ENCODE data around the gene TRAPPC10. TPM values are rescaled to one million over a fixed set of nuclear protein-coding genes. Genes with fewer than 3 reads are reported as not detected.

TRAPPC10 gene
- total RNA-seq, 1 experiment from 2014 or later, result 31.5 TPM

GRCh38 chr21:43985690-43986251, 26.3 kb upstream of the TRAPPC10 start:
- Histone ChIP-seq H4K20me1 (ENCODE audit: insufficient read depth) (no peaks in the 10 kb centered on the region), H3K27ac (ENCODE audit: low read depth, low read length) (no peak overlapping the region), H3K9ac (ENCODE audit: low read length) (no peak overlapping the region), H3K4me1 (ENCODE audit: control insufficient read depth in 1 of 2, insufficient read depth in 2 of 2, low read length in 2 of 2) (no peaks in the 10 kb centered on the region), H3K4me3 (replicated peaks in 1 of 2; ENCODE audit: low read depth in 1 of 2, low read length in 2 of 2) (no peak overlapping the region), H2AFZ (ENCODE audit: low read depth, low read length, poor library complexity, severe bottlenecking) (no peak overlapping the region), H3K27me3 (ENCODE audit: insufficient read depth, low read length) (no peaks in the 10 kb centered on the region), H3K9me2 (ENCODE audit: insufficient read depth) (no peaks in the 10 kb centered on the region), H3K36me3 (ENCODE audit: control insufficient read depth in 1 of 2, insufficient read depth in 2 of 2, low read length in 2 of 2) (no peaks in the 10 kb centered on the region; a peak in 1 of 4 replicates), H3K4me2 (ENCODE audit: low read length) (no peak overlapping the region), H3K79me2 (ENCODE audit: insufficient read depth, low read length) (no peaks in the 10 kb centered on the region), H3K9me3 (ENCODE audit: control insufficient read depth in 1 of 2, insufficient read depth in 1 of 2, low read depth in 1 of 2, low read length in 2 of 2) (no peaks in the 10 kb centered on the region)
- no TSS peak for BruUV-seq (replicated peaks)
- CTCF ChIA-PET, result no interaction called here
- ATAC-seq (no peak), DNase-seq (ENCODE audit: low read depth, low spot score) (no peak)
- POLR2A ChIA-PET, result no interaction called here
- RAD21 ChIA-PET (ENCODE audit: low non-redundant PET in 1 of 2, low total read pairs in 2 of 2, uncharacterized antibody in 2 of 2, unreplicated experiment in 2 of 2), result no interaction called here
- TF ChIP-seq FOSL1 (IDR thresholded peaks at IDR 0.05; ENCODE audit: low read depth) (no peak), ELF1 (IDR thresholded peaks at IDR 0.05; ENCODE audit: borderline replicate concordance, low read depth) (no peak), ZFX (IDR thresholded peaks at IDR 0.05) (no peak), EGR1 (IDR thresholded peaks at IDR 0.05; ENCODE audit: low read depth) (no peak), SIN3A (IDR thresholded peaks at IDR 0.05; ENCODE audit: low read depth) (no peak), RAD21 (IDR thresholded peaks at IDR 0.05; ENCODE audit: low read depth) (no peak), POLR2AphosphoS5 (IDR thresholded peaks at IDR 0.05; ENCODE audit: low read depth, low read length) (no peak), CBX3 (IDR thresholded peaks at IDR 0.05; ENCODE audit: low read depth) (no peak), EZH2 (IDR thresholded peaks at IDR 0.05) (no peak), MAX (IDR thresholded peaks at IDR 0.05) (no peak), REST (IDR thresholded peaks at IDR 0.05; ENCODE audit: low read depth) (no peak), ZNF274 (IDR thresholded peaks at IDR 0.05; ENCODE audit: low read depth, low read length) (no peak), SRF (IDR thresholded peaks at IDR 0.05; ENCODE audit: low read depth) (no peak), ZBTB33 (IDR thresholded peaks at IDR 0.05; ENCODE audit: extremely low read depth, insufficient replicate concordance, low read length) (no peak), JUND (IDR thresholded peaks at IDR 0.05) (no peak)
- intact Hi-C loops (cut with micrococcal nuclease), result no loop called here
